Measurements from ENCODE around the gene NRXN2. TPM values are rescaled to one million over a fixed set of nuclear protein-coding genes. Genes with fewer than 3 reads are reported as not detected.
"Not testable (repeated sequence)": the region's sequence is repeated elsewhere in the genome, so short reads cannot be mapped to it uniquely, and the experiment has no call there.

NRXN2 gene
- total RNA-seq, 1 donor from 2014 or later, result 16.3 TPM

DNA sequence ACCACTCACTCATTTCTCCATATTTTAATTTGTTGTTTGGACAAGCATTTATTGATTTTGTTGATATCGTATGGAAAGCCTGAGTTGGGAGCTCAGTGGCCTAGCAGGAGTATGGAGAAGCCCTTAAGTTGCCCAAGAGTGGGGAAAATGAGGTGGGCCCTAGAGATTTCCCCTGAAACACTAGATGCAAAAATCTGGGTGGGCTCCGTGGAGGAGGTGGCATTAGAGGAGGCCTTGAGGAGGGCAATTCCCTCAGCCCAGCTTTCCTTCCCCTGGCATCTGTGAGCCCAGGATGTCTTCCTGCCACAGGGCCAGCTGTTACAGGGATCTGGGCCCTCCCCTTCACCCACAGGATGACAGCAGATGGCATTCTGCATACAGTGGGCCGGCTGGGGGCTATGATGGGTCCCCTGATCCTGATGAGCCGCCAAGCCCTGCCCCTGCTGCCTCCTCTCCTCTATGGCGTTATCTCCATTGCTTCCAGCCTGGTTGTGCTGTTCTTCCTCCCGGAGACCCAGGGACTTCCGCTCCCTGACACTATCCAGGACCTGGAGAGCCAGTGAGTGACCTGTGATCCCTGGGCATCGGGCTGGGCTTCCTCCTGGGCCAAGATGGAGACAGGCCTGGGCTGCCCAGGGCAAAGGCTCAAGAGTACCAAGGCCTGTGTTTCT lies 153.6 kb downstream of the NRXN2 start:
- peak; percentile 4 for DNase-seq (ENCODE audit: low read depth)

DNA sequence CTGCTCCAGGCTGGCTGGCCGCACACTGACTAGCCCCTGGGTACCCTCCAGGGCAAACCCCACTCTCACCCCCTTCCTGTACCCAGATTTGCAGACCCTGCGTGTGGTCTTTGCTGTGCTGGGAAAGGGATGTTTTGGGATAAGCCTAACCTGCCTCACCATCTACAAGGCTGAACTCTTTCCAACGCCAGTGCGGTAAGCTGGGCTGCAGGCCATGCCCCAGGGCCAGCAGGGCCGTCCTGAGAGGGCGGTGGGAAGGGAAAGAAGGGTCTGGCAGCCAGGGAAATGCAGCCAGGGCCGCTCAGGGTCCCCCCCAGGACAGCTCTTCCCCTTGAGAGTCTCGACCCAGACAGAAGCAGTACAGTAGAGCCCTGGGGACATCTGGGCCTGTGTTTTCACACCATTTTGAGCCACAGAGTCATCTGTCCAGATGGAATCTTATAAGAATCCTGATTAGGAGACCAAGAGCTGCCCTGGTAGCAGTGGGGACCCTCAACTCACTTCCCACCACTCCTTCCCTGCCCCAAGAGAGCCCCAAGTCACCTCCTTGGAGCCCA lies 154.3 kb downstream of the NRXN2 start:
- no peak for DNase-seq (ENCODE audit: low read depth)

GRCh38 chr11:64568041-64568571 lies 154.9 kb downstream of the NRXN2 start:
- no peak for DNase-seq (ENCODE audit: low read depth)

- DNase-seq (ENCODE audit: low read depth), result no peak
Observed at GRCh38 chr11:64566915-64567891, 155.8 kb downstream of the NRXN2 start.

GRCh38 chr11:64566042-64566914 lies 156.7 kb downstream of the NRXN2 start:
- peak; percentile 53 for DNase-seq (ENCODE audit: low read depth)

GRCh38 chr11:64564947-64565889 lies 157.8 kb downstream of the NRXN2 start:
- no peak for DNase-seq (ENCODE audit: low read depth)

GRCh38 chr11:64564419-64564818 lies 158.6 kb downstream of the NRXN2 start:
- DNase-seq (ENCODE audit: low read depth), result no peak

GRCh38 chr11:64563966-64564365 lies 159.0 kb downstream of the NRXN2 start:
- no peak for DNase-seq (ENCODE audit: low read depth)

- DNase-seq (ENCODE audit: low read depth), result no peak
Observed at GRCh38 chr11:64562723-64563351, 160.2 kb downstream of the NRXN2 start.

DNA sequence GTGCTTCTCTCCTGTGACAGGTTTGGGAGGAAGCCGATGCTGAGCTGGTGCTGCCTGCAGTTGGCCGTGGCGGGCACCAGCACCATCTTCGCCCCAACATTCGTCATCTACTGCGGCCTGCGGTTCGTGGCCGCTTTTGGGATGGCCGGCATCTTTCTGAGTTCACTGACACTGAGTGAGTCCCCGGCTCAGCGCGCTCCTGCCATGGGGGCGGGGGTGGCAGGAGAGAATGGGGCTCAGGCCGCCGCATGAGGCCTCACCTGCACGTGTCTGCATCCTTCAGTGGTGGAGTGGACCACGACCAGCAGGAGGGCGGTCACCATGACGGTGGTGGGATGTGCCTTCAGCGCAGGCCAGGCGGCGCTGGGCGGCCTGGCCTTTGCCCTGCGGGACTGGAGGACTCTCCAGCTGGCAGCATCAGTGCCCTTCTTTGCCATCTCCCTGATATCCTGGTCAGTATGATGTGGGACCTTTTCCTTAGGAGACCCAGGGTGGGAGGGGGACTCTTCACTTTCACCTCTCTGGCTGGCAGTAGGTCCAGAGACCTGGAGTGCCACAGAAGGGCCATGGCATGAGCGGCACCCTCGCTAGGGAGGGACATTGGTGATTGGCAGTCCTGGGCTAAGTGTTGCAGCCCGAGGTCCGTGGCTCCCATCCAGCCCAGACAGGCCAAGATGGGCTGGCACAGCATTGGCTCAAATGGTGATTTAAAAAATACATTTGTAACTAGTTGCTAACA lies 160.8 kb downstream of the NRXN2 start:
- no peak for DNase-seq (ENCODE audit: low read depth)

DNA sequence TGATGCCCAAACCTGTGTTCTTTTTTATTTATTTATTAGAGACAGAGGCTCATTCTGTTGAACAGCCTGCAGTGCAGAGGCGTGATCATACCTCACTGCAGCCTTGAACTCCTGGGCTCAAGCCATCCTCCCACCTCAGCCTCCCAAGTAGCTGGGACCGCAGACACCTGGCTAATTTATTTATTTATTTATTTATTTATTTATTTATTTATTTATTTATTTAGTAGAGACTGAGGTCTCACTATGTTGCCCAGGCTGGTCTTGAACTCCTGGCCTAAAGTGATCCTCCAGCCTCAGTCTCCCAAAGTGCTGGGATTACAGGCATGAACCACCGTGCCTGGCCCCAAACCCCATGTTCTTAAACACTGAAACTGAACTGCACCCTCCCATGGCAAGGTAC lies 161.6 kb downstream of the NRXN2 start:
- DNase-seq (ENCODE audit: low read depth), result not testable (repeated sequence)

GRCh38 chr11:64560941-64561340 lies 162.1 kb downstream of the NRXN2 start:
- DNase-seq (ENCODE audit: low read depth), result no peak

DNA sequence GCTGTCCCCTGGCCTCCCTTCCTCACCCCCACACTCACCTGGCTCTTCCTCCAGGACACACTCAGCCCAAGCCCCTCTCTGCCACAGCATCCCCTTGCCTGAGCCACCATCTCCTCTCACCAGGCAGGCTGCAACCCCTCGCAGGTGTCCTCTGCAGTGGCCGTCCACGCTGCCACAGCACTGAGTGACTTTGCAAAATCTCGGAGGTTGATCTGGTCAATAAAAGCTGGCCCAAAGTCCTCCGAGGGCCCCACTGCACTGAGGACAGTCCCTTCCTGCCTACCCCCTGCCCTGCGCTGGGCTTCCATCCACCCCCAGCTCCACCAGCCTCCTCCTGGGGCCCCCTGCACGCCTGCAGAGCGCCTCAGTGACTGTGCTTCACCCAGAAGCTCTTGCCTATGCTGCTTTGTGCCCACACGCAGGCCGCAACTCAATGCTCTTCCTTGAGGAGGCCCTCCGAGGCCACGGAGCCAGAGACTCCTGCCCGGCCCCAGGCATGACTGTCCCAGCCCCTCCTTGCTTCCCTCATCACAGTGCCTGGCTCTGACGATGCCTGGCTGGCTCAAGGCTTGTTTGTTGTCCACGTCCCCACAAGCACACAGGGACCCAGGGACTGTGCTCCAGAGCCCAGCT lies 162.7 kb downstream of the NRXN2 start:
- DNase-seq (ENCODE audit: low read depth), result no peak

DNA sequence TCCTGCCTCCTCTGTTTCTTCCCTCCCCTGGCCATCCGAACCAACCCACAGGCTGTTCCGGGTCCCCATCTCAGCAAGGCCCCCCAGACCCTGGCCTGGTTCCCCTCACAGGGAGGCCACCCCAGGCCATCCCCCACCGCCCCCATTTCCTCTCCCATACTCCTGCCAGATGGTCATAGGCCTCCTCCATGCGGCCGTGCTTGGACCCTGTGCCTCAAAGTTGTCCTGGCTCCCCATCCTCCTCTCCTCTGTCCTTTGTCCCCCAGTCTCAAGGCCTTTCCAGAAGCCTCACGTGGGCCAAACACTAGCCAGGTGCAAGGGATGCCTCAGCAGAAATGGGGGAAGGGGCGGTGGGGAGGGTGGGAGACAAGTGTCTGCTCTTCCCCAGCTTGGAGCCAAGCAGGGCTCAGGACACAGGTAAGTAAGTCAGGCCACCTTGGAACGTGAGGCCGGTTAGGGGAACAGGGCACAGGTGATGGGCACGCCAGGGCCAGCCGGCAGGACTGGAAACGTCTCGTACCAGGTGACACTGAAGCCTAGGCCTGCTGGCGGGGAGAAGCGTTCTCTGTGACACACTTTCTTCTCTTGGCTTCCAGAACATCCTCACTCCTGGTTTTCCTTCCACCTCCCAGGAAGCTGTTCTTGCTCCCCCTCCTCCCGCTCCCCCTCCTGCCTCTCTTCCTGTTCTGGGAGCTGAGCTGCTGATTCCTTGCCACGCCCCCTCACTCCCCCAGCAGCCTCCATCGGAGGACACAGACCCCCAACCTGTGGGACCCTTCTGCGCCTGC lies 163.5 kb downstream of the NRXN2 start:
- no peak for DNase-seq (ENCODE audit: low read depth)

- DNase-seq (ENCODE audit: low read depth), result no peak
Observed at GRCh38 chr11:64558869-64559268, 164.1 kb downstream of the NRXN2 start.

GRCh38 chr11:64558065-64558745 lies 164.8 kb downstream of the NRXN2 start:
- DNase-seq (ENCODE audit: low read depth), result no peak

All from myocyte (in vitro differentiated cells).